ENCODE data around the gene ZBTB20. TPM values are rescaled to one million over a fixed set of nuclear protein-coding genes. Genes with fewer than 3 reads are reported as not detected.

ZBTB20 gene
- total RNA-seq, 2 experiments from 2014 or later, result 2.5 to 3.2 TPM

DNA sequence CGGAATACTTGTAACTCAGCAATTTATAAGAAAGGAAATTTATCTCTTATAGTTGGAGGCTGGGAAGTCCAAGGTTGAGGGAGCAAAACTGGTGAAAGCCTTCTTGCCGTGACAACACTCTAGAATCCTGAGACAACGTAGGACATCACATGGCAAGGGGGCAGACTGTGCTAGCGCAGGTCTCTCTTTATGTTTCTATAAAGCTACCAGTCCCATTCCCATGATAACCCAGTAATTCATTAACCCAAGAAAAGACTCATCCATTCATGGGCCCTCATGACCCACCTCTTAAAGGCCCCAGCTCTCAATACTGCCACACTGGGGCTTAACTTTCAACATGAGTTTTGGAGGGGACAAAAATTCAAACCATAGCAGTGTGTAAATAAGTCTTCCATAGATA is 260.2 kb downstream of the ZBTB20 start:
- ChIA-PET POLR2A (no interaction called here), CTCF (no interaction called here)

DNA sequence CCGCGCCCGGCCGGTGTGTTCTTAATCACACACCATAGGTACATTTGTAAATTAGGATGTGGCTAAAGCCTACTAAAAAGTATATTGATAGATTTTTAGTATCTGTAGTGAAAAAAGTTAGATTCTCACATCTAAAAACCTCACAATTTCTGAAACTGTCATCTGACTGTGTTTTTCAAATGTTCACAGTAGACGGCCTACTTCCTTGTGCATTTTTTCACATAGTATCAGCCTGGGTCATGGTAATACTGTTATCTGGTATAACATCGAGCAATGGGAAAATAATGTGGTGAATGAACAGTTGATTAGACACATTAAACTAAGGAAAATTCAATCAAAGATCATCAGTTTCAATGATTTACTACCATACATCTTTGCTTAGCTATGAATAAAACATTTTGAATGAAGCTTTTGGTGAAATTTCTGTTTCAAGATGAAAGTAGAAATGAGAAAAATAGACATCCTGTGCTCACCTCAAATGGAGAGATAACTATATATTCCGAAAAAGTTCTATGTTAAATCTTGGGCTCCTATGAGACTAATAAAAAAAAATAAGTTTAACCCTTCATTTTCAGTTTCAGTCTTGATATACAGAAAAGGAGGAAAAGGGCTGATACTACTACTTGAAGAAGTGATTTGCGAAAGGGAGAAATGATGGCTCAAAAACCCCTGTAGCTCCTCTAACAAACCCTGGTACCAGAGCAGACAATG is 262.7 kb downstream of the ZBTB20 start:
- CTCF ChIA-PET, result no interaction called here
- POLR2A ChIA-PET, result no interaction called here

DNA sequence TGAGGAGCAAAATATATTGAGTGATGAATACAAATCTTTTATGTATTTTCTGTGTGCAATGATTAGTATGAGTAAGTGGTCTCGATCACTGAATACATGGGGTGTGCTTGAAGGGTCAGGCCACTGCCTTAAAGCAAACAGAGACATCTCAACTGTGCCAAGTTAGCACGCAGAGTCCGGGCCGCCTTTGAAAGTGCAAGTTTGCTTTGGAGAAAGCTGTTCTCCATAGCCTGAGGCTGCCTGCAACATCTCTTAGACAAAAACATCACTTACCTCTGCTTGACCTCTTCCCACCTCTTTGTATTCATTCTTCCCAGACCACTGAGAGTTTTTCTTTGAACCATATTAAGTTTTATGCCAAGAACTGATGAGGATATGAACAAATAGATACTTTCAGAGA is 267.0 kb downstream of the ZBTB20 start:
- POLR2A ChIA-PET, result no interaction called here
- CTCF ChIA-PET, result no interaction called here

DNA sequence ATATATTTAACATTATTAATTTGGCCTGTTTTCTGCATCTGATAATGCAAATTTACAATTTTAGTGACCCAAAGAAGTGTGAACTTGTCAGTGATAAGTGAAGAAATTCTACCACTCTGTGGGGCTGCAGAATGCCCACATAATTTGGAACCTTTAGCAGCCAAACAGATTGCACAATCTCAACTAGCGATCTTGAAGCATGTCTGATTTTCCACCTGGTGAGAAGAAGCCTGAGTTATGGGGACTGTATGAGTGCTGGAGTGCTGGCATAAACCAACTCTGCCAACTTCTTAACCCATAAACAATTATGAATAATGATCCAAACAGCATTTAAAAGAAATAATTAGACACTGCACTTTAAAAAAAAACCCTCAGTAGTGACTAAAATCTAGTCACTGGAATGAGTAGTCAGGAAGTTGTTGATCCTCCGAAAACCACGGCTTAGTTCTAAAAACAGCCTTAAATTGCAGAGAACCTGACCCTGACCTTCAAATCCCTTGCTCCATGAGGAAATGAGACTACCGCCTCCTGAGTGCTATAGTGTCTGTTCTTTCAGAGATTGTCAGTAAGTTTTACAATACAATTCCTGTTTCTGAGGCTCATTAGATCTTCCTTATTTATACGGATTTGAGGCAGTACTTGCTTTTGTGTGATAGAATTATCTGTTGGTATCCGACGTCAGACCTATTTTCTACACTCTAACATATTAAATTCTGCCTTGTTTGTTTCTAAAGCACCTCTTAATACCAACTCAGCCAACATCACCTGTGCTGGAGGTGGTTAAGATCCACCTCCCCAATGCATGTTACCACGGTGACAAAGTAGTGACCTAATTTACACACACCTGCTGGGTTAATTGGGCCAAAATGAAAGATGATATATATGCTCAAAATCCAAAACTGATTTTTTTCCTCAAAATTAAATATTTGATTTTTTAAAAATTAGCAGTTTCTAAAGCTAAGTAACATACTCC is 267.7 kb downstream of the ZBTB20 start:
- CTCF ChIA-PET, result no interaction called here
- POLR2A ChIA-PET, result no interaction called here

- CTCF ChIA-PET, result no interaction called here
- POLR2A ChIA-PET, result no interaction called here
These were observed 268.8 kb downstream of the ZBTB20 start for GRCh38 chr3:114878114-114878839.

- POLR2A ChIA-PET, result no interaction called here
- CTCF ChIA-PET, result no interaction called here
These were observed 269.5 kb downstream of the ZBTB20 start for GRCh38 chr3:114877378-114878113.

GRCh38 chr3:114874522-114874971 is 272.5 kb downstream of the ZBTB20 start:
- ChIA-PET CTCF (no interaction called here), POLR2A (no interaction called here)

DNA sequence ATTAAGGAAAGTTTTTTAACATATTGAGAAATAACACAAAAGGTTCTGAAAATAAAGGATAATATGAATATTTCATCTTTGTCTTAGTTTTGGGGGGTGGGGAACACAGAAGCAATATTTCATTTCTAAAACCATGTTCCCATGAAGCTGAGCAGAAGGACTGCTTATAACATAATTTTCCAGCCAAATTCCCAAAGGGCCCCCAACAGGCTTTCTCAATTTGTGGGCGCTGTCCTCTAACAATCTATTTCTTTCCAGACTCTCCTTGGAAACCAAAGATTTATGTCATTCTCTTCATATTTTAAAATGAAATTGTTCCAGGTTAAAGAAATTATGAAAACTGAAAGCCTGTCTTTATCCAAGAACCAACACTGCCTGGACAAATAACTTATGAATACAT is 273.5 kb downstream of the ZBTB20 start:
- ChIA-PET CTCF (no interaction called here), POLR2A (no interaction called here)

DNA sequence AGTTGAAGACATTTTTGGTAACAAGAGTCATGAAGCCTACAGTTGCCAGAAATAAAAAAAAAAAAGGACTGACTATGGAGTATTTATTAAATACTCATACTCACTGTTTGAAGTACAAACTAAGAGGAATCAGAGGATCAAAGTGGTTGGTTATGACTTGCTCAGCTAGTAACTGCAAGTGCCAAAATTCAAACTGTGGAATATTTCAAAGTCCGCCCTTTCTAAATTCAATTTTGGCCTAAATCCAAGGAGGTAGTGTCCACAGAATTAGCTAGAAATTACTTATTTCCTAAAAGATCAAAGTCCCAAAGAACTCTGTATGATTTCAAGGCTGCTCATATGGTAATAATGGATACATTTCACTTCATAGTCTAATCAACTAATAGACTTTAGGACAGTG is 274.5 kb downstream of the ZBTB20 start:
- ChIA-PET CTCF (no interaction called here), POLR2A (no interaction called here)

GRCh38 chr3:114872050-114872449 is 275.0 kb downstream of the ZBTB20 start:
- CTCF ChIA-PET, result no interaction called here
- POLR2A ChIA-PET, result no interaction called here

- CTCF ChIA-PET, result no interaction called here
- POLR2A ChIA-PET, result no interaction called here
These were observed 279.1 kb downstream of the ZBTB20 start for GRCh38 chr3:114867835-114868503.

- ChIA-PET POLR2A (no interaction called here), CTCF (no interaction called here)
These were observed 279.7 kb downstream of the ZBTB20 start for GRCh38 chr3:114867359-114867758.

DNA sequence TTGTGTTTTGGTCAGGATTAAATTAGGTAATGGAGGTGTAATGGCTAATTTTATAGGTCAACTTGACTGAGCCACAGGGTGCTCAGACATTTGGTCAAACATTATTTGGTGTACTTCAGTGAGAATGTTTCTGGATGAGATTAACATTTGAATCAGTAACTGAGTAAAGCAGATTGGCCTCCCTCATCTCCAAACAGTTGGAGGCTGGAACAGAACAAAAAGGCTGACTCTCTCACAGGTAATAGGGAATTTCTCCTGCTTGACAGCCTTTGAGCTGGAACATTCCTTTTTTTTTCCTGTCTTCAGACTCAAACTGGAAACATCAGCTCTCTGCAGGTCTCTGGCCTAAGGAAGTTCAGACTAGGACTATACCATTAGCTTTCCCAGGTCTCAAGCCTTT is 280.7 kb downstream of the ZBTB20 start:
- CTCF ChIA-PET, result no interaction called here
- POLR2A ChIA-PET, result no interaction called here

DNA sequence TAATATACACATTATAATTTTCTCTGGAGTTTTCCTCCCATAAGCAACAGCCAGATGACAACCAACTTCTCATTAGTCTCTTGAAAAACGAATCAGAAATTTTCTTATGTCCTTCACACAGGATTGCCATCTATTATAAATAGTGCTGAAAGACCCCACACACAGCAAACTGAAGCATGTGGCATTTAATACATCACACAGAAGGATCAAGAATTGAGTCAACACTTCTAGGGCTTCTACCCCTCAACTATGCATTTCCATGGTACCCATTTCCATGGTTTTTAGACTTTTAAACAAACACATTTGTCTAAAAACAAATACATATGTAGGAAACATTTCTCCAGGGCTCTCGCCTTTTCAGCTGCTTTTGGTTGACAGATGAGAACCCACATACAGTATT is 282.1 kb downstream of the ZBTB20 start:
- ChIA-PET CTCF (no interaction called here), POLR2A (no interaction called here)

DNA sequence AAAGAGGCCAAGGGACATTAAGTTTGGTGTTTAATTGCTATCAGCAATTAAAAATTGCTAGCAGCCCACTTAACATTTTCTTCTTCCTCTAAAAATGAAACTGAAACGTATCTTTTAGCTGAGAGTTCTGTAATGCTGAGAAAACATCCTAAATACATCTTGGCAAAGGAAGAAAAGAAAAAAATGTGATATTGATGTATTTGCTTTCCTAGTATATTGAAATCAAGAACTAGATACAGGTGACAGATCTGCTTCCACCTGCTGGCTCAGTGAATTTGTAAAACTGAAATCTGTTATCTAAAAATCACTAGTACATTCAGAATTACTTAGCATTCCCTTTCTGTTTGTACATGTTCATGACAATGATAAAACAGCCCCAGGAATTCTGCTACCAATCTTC is 283.2 kb downstream of the ZBTB20 start:
- POLR2A ChIA-PET, result no interaction called here
- CTCF ChIA-PET, result no interaction called here

DNA sequence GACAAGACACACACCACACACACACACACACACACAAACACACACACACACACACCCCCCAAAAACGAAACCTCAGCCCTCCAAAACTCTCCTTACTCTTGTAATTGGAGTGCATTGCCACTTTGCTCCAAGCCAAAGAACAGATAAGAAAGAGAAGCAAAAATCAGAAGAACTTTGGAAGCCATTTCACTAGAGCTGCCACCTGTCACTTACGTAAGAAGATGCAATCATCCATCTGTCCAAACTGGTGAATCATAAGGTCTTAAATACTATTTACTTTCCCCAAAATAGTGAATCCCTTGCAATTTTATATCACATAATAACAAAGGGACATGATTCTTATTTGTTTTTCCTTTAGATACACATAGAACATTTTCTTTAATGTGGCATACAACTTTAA is 285.4 kb downstream of the ZBTB20 start:
- ChIA-PET POLR2A (no interaction called here), CTCF (no interaction called here)

DNA sequence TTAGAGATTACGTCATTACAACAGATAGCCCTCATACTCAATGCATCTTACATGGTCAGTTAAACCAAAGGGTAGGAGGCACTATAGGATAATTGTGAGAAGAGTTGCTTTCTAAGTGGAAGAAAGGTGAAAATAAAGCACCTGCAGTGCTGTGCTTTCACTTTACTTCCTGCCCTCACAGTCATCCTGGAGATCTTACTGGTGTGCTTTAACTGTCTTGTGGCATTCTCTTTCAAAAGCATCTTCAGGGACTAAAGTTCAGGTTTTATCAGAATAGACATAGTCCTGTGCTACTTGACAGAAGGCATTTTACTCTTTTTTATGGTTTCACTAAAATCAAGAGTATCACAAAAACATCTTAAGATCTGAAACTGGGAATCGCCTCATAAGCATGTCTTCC is 286.6 kb downstream of the ZBTB20 start:
- ChIA-PET CTCF (no interaction called here), POLR2A (no interaction called here)

DNA sequence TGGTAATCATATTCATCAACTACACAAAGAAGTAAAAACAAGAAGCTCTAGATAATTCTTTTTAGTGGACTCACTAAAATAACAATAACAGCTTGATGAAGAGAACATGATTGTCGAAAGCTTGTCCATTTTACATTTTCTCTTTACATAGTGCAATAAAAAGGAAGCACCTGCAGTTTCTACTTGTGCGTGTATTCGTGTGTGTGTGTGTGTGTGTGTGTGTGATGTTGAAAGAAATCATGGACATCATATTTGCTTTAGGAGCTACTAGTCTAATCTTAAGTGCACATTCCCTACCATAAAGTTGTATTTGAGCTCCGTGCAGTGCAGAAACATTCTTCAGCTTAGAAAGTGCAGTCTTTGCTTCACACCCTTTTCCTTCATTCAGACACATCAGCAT is 288.8 kb downstream of the ZBTB20 start:
- ChIA-PET CTCF (no interaction called here), POLR2A (no interaction called here)

GRCh38 chr3:114857299-114857701 is 289.8 kb downstream of the ZBTB20 start:
- CTCF ChIA-PET, result no interaction called here
- POLR2A ChIA-PET, result no interaction called here

- CTCF ChIA-PET, result no interaction called here
These were observed 290.3 kb downstream of the ZBTB20 start for GRCh38 chr3:114856835-114857234.

More at GRCh38 chr3:114856835-114857234, 290.3 kb downstream of the ZBTB20 start:
- POLR2A ChIA-PET, result no interaction called here

All from activated CD8-positive, alpha-beta memory T cell treated with anti-CD3 and anti-CD28 coated beads for 36 hours (primary cell).